ENCODE results near the gene ACAP3.

DNA sequence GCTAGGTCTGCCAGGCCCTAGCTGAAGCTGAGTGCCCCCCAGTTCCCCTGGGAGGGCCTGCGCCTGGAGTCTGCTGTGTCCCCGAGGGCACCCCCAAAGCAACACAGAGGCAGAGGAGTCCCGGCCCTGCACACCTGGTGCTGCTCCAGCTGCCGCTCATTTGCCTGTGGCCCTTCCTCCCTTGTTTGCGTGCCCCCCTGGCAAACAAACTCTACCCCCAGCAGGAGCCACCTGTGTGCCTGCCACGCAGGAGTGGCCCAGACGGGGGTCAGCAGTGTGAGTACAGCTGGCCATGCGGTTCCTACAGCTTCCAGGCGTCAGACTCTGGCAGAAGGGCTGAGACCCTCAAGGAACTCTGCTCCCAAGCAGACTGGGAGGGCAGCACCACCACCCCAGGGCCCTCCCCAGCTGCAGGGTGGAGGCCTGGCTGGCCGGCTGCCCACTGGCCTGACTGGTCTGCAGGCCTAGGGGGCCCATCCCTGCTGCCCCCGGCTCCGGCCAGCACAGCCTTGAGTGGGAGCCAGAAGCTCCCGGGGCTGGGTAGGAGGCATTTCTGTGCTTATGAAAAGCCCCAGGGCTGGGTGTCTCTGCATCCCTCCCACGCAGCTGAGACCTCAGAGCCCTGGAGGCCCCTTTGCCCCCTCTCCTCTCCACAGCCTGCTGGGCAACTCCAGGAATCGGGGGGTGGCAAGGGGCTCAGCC lies 22.8 kb upstream of the ACAP3 start:
- TF ChIP-seq, protein P1, sequence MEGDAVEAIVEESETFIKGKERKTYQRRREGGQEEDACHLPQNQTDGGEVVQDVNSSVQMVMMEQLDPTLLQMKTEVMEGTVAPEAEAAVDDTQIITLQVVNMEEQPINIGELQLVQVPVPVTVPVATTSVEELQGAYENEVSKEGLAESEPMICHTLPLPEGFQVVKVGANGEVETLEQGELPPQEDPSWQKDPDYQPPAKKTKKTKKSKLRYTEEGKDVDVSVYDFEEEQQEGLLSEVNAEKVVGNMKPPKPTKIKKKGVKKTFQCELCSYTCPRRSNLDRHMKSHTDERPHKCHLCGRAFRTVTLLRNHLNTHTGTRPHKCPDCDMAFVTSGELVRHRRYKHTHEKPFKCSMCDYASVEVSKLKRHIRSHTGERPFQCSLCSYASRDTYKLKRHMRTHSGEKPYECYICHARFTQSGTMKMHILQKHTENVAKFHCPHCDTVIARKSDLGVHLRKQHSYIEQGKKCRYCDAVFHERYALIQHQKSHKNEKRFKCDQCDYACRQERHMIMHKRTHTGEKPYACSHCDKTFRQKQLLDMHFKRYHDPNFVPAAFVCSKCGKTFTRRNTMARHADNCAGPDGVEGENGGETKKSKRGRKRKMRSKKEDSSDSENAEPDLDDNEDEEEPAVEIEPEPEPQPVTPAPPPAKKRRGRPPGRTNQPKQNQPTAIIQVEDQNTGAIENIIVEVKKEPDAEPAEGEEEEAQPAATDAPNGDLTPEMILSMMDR (IDR thresholded peaks at IDR 0.05): no peak
- no peak for TF ChIP-seq POLR2A (IDR thresholded peaks at IDR 0.05)

Data from lower leg skin (tissue), 3 donors.